NT2/D1 (cell line): ENCODE data around the gene SCN1B.

Experiments used
- YY1 ChIP-seq: IDR thresholded peaks from 2 replicates; pipeline ENCODE4 v1.6.1; 2011; ENCODE audit not compliant: insufficient read length, insufficient read depth
- ZNF274 ChIP-seq: IDR thresholded peaks from 2 replicates; pipeline ENCODE4 v1.6.1; 2011; ENCODE audit warnings: mild to moderate bottlenecking, low read depth, low read length

- TF ChIP-seq YY1: no peak
- TF ChIP-seq ZNF274: no peak
These were observed 35.3 kb downstream of the SCN1B start for GRCh38 chr19:35065574-35065973.
